Medulla oblongata (tissue), 1 donor: ENCODE measurements around the gene NDUFB2.
"Not testable (repeated sequence)": the region's sequence is repeated elsewhere in the genome, so short reads cannot be mapped to it uniquely, and the experiment has no call there.

ENCODE experiments used
- DNase-seq: peaks from one replicate; pipeline ENCODE4 v3.0.0-alpha.2; 2015; ENCODE audit errors: extremely low spot score

The NDUFB2 gene

DNA sequence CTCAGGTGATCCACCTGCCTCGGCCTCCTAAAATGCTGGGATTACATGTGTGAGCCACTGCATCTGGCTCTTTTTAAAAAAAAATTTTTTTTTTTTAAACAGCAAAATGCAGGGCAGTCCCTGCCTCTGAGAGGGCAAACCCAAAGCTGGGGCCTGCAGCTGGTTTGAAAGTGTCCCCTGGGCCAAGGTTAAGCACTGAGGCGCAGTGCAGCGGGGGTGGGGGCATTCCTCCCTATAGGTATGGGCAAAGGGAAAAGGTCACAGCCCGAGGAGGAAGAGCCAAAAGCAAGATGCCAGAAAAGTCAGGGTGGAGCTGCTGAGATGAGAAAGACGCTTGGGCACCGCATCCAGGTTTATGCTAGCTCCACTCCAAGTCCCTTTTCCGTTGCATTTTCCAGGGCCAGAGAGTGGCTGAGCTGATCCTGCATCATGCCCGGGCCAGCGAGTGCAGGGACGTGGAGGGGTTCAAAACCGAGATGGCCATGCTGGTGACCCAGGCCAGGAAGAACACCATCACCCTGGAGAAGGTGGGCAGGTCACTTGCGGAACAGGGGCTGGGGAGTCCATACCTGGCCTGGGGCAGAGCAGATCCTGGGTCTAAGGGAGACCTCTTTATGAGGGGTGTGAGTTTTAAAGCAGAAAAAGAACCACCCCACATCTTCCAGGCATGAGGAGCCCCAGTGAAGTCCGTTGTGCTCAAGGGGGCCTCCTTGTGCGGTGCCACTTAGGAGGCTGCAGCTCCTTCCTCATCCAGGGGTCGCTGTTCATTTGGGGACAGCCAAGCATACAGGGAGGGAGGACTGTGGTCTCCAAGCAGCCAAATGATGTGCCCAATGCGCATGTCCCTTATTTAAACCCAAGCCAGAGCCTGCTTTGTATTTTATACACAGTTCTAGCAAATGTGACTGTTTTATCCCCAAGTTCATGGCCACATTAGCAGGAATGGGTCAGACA lies 7.0 kb upstream of the NDUFB2 start:
- DNase-seq: no peak

DNA sequence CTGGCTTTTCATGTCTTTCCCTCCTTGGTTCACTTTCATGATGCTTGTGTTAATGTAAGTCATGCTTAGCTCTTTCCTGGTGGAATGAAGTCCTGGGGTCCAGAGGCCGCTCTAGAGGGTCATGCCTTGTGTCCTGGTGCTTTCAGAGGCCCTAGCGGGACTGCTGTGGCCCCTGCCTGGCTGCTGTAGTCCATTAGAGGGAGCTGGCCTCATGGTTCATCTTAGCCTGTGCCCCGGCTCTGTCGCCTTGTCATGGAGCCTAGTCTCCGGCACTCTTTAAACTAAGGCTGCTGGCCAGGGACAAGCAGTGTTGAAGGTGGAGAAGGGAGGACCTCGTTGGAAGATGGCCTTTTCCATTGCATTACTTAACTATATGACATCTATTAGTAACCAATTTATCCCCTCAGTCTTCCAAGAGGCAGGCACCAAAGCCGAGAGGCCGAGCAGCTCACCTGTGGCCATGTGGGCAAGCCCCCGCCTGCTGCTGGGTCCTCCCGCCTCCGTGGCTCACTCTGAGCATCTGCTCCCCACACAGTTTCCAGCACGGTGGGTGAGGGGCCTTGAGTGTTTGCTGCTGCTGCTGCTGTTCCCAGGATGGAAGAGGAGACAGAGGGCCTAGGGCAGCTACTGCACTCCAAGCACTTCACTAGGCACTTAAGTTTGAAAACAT lies 5.0 kb upstream of the NDUFB2 start:
- no peak for DNase-seq

DNA sequence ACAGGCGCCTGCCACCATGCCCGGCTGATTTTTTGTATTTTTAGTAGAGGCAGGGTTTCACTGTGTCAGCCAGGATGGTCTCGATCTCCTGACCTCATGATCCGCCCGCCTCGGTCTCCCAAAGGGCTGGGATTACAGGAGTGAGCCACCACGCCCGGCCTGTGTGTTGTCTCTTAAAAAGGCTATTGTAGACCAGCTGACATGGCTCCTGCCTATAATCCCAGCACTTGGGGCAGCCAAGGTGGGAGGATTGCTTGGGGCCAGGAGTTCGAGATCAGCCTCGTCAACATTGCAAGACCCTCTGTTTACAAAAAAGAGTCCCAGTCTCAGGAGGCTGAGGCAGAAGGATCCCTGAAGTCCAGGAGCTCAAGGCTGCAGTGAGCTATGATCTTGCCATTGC lies 2.7 kb upstream of the NDUFB2 start:
- DNase-seq: not testable (repeated sequence)

DNA sequence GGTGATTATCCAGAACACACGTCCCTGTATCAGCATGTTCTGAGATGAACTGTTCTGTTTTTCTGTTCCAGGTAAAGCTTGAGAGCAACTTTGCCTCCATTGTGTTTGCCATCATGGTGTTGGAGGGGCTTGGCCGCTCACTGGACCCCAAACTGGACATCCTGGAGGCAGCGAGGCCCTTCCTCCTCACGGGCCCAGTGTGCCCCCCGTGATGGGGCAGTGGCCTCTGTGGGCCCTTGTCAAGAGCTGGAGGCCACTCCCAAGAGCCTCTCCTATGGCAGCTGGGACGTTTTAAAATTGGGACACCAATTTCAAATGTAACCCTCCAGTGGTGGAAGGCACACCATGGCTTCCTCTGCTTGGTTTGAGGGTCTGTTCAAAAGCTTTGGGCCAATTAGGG lies 1.9 kb upstream of the NDUFB2 start:
- DNase-seq: no peak

- DNase-seq: no peak
Observed at GRCh38 chr7:140695381-140695780, 1.1 kb upstream of the NDUFB2 start.

- DNase-seq: peak; percentile 95
Observed at GRCh38 chr7:140696024-140696679, 356 bp upstream of the NDUFB2 start.

DNA sequence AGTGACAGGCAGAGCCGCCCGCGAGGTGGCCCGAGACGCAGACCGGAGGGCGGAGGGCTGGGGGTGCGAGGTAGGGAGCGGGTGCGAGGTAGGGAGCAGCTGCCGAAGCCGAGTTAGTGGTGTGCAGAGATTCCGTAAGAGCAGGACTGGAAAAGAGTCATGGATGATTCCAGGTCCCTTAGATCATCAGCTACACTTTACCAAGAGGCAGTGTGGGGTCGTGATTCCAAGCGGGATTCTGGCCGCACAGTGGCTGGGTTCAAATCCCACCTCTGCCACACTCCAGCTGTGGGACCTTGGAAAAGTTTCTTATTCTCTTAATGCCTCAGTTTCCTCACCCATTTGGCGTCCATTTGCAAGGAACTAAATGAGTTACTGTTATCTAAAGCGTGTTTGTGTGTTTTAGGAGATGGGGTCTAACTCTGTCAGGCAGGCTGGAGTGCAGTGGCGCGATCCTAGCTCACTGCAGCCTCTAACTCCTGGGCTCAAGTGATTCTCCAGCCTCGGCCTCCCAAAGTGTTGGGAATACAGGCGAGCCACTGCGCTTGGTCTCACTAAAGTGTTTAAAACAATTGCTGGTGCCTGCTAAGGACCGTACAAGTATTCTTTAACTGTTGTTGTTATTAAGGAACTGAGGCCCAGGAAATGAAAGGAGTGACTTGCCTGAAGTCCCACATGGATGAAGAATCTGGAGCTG lies 1.1 kb downstream of the NDUFB2 start:
- no peak for DNase-seq

DNA sequence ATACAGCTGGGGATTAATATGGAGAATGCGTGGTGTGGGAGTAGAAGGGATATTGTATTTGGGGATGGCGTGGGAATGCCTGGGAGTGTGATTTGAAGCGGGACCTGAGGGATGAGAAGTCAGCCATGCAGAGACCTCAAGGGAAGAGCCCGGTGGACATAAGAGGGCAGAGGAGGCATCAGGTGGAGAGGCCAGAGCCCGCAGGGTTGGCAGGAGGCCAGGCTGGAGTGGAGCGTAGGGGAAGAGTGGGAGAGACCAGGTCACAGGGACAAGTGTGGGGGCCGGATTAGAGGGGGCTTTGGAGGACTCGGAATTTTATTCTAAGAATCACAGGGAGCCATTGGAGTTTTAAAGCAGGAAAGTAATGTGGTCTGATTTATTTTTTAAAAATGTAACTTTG lies 2.0 kb downstream of the NDUFB2 start:
- no peak for DNase-seq

GRCh38 chr7:140702774-140703173 lies 6.3 kb downstream of the NDUFB2 start:
- no peak for DNase-seq

DNA sequence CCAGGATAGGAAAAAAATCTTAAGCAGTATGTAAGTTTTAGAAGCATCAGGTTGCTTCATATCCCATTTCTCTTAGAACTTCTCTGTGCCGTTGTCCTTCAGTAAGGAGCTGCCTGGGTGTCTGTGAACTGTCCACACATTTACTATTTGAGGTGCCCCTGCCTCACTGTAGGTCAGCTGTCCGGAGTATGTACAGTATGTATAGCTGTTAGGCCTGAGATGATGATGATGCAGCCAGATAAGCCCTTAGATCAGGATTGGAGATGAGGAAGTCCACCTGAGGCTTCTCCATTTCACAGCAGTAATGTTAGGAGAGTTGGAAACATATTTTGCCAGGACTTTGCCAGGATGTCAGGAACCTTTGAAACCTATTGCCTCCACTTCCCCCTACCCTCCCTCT lies 7.7 kb downstream of the NDUFB2 start:
- DNase-seq: no peak

GRCh38 chr7:140707132-140707531 lies 10.6 kb downstream of the NDUFB2 start:
- DNase-seq: no peak

- DNase-seq: not testable (repeated sequence)
Observed at GRCh38 chr7:140708764-140709163, 12.3 kb downstream of the NDUFB2 start.

DNA sequence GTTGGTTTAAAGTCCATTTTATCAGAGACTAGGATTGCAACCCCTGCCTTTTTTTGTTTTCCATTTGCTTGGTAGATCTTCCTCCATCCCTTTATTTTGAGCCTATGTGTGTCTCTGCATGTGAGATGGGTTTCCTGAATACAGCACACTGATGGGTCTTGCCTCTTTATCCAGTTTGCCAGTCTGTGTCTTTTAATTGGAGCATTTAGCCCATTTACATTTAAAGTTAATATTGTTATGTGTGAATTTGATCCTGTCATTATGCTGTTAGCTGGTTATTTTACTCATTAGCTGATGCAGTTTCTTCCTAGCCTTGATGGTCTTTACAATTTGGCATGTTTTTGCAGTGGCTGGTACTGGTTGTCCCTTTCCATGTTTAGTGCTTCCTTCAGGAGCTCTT lies 15.9 kb downstream of the NDUFB2 start:
- not testable (repeated sequence) for DNase-seq

DNA sequence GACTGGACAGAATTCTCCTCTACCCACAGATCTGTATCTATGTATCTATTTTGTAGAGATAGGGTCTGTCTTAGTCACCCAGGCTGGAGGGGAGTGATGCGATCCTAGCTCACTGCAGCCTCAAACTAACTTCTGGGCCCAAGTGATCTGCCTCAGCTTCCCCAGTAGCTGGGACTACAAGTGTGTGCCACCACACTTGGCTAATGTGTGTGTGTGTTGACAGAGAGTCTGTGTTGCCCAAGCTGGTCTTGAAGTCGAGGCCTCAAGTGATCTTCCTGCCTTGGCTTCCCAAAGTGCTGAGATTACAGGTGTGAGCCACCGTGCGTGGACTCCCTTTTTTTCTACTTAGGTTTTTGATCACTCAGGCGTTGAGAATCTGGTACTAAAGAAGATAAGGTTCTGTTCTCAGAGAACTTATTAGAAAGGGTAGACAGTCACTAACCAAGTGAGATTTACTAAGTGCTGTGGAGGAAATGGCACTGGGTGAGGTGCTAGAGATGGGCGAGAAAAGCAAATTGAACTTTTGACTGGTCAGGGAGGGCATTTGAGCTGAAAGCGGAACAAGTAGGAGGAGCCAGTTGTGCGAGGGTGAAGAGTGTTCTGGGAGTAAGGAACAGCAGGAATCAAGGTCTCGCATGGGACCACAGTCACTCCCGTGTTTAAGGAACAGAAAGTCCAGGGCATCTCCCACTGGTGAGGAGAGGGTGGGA lies 18.0 kb downstream of the NDUFB2 start:
- no peak for DNase-seq

GRCh38 chr7:140719721-140720120 lies 23.2 kb downstream of the NDUFB2 start:
- peak; percentile 16 for DNase-seq

DNA sequence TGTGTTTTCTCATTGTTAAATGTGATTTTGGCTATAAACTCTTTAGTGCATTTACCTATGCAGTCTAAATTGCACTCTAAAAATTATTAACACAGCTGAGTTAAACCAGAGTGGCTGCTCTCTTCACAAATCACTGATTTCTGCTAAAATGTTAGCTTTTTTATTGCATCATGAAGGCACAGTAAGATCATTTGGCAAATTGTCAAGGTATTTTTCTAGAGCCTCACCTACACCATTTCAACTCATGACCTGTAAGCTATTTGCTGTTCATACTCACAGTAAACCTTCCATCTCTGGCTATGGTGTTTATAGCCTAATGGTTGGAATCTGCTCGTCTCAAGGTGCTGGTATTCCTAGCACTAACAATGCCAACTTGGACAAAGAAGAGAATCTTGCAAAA lies 25.7 kb downstream of the NDUFB2 start:
- DNase-seq: no peak

- DNase-seq: no peak
Observed at GRCh38 chr7:140723006-140723405, 26.5 kb downstream of the NDUFB2 start.

- DNase-seq: no peak
Observed at GRCh38 chr7:140723574-140723973, 27.1 kb downstream of the NDUFB2 start.

DNA sequence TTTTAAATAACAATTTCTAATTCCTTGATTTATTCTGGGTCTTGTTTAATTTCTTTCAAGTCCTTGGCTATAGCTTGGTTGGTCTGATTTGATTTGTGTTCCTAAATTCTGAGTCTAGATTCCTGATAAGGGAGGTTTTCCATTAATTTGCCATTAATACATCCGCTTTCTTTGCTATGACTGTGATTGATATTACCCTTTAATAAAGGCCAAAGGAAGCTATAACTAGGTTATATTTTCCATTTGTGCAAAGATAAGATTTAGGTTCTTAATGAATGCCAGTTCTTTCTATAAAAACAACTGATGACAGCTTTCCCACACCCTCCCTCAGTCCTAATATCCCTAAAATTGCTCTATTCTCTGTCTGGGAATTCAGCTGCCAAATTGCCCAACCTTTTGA lies 28.2 kb downstream of the NDUFB2 start:
- no peak for DNase-seq

- DNase-seq: peak; percentile 21
Observed at GRCh38 chr7:140726281-140726680, 29.8 kb downstream of the NDUFB2 start.

DNA sequence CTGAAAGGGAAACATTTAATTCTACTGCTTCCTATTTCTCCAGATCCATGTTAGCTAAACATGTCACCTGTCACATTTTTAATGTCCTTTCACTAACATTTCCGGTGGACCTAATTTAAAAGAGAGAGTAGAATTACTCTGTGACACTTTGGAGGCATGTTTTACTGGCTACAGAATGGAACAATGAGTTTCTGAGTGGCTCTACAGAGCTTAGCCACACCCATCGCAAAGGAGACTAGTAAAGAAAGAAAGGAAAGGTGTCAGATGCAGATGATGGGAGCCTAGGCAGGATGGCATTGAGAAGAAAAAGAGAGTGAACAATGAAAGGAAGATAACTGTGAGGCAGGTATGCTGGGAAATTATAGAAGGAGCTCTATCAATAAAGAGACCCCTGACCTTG lies 35.9 kb downstream of the NDUFB2 start:
- DNase-seq: no peak
